Nephron progenitor cell (in vitro differentiated cells): ENCODE results near the gene MPP7.
"Not testable (repeated sequence)": the region's sequence is repeated elsewhere in the genome, so short reads cannot be mapped to it uniquely, and the experiment has no call there.

Experiments used
- DNase-seq: peaks from one replicate; pipeline ENCODE4 v3.0.0; 2021
- H3K27ac Mint-ChIP-seq: 2 replicates; pipeline ENCODE4 v1.8.0; 2021; ENCODE audit warnings: mild to moderate bottlenecking, moderate library complexity, mixed read lengths
- H3K27me3 Mint-ChIP-seq: 2 replicates; pipeline ENCODE4 v1.8.0; 2021; ENCODE audit warnings: mild to moderate bottlenecking, low read depth, mixed read lengths; ENCODE audit not compliant: poor library complexity
- H3K36me3 Mint-ChIP-seq: 2 replicates; pipeline ENCODE4 v1.8.0; 2021; ENCODE audit warnings: low read depth, mixed read lengths
- H3K4me1 Mint-ChIP-seq: 2 replicates; pipeline ENCODE4 v1.8.0; 2021; ENCODE audit warnings: mixed read lengths
- H3K4me3 Mint-ChIP-seq: 2 replicates; pipeline ENCODE4 v1.8.0; 2021; ENCODE audit warnings: mild to moderate bottlenecking, moderate library complexity, mixed read lengths
- H3K9me3 Mint-ChIP-seq: 2 replicates; pipeline ENCODE4 v1.8.0; 2021; ENCODE audit warnings: mild to moderate bottlenecking, moderate library complexity, mixed read lengths
- CTCF ChIP-seq: fragments of 200-600 bp; sonication (generic); IDR thresholded peaks from 2 replicates; pipeline ENCODE4 v1.5.0; 2021; ENCODE audit warnings: antibody characterized with exemption

The MPP7 gene

GRCh38 chr10:28302638-28303488, at the start of gene MPP7:
Gene MPP7 (minus strand): TSS chr10:28303064. CDS start chr10:28238604, 64,460 bp downstream.
- peak; percentile 22 for TF ChIP-seq CTCF
- Mint-ChIP-seq H3K4me3 (peak within 1 kb of the TSS; percentile 90), H3K36me3 (no peaks in the 10 kb centered on the region), H3K27ac (peak within 1 kb of the TSS; percentile 18), H3K9me3 (no peaks in the 10 kb centered on the region), H3K4me1 (peaks cover 21% of the 10 kb centered on the region), H3K27me3 (peaks cover 52% of the 10 kb centered on the region)
- DNase-seq: peak; percentile 95

- Mint-ChIP-seq H3K36me3 (no peaks in the 10 kb centered on the region), H3K9me3 (peaks cover 16% of the 10 kb centered on the region), H3K4me1 (no peaks in the 10 kb centered on the region), H3K27ac (no peak overlapping the region), H3K4me3 (no peak overlapping the region), H3K27me3 (peaks cover 12% of the 10 kb centered on the region)
- TF ChIP-seq CTCF: no peak
- DNase-seq: no peak
Measured at GRCh38 chr10:28349892-28350291, 47.0 kb upstream of the MPP7 start.

- peaks cover 12% of the 10 kb centered on the region for H3K27me3 Mint-ChIP-seq
- H3K36me3 Mint-ChIP-seq: no peaks in the 10 kb centered on the region
- no peak for DNase-seq
- no peak for TF ChIP-seq CTCF
- no peak overlapping the region for H3K27ac Mint-ChIP-seq
- H3K4me1 Mint-ChIP-seq: no peaks in the 10 kb centered on the region
- H3K4me3 Mint-ChIP-seq: no peak overlapping the region
- H3K9me3 Mint-ChIP-seq: peaks cover 29% of the 10 kb centered on the region
Measured at GRCh38 chr10:28343987-28344895, 41.4 kb upstream of the MPP7 start.

GRCh38 chr10:28343252-28343651, 40.4 kb upstream of the MPP7 start:
- Mint-ChIP-seq H3K4me1 (no peaks in the 10 kb centered on the region), H3K27ac (no peak overlapping the region), H3K36me3 (no peaks in the 10 kb centered on the region), H3K4me3 (no peak overlapping the region), H3K27me3 (peaks cover 9% of the 10 kb centered on the region), H3K9me3 (peaks cover 29% of the 10 kb centered on the region)
- no peak for TF ChIP-seq CTCF
- no peak for DNase-seq

- Mint-ChIP-seq H3K9me3 (peaks cover 22% of the 10 kb centered on the region), H3K4me1 (peaks cover 11% of the 10 kb centered on the region)
- H3K4me3 Mint-ChIP-seq, H3K36me3 Mint-ChIP-seq, DNase-seq, H3K27me3 Mint-ChIP-seq, H3K27ac Mint-ChIP-seq: not testable (repeated sequence)
Measured at GRCh38 chr10:28341679-28342078, 38.8 kb upstream of the MPP7 start.

- no peak overlapping the region for H3K4me3 Mint-ChIP-seq
Measured at GRCh38 chr10:28332726-28333125, 29.9 kb upstream of the MPP7 start.

More at GRCh38 chr10:28332726-28333125, 29.9 kb upstream of the MPP7 start:
- H3K36me3 Mint-ChIP-seq: no peaks in the 10 kb centered on the region
- TF ChIP-seq CTCF: no peak
- no peaks in the 10 kb centered on the region for H3K27me3 Mint-ChIP-seq
- peaks cover 41% of the 10 kb centered on the region for H3K4me1 Mint-ChIP-seq
- H3K27ac Mint-ChIP-seq: no peak overlapping the region
- H3K9me3 Mint-ChIP-seq: no peaks in the 10 kb centered on the region
- DNase-seq: no peak
